GM18505 (cell line): ENCODE data around the gene SLC35F1.

Experiments used
- ATAC-seq: cut with Tn5 transposase; IDR thresholded peaks from one replicate; pipeline ENCODE4 v1.9.1; 2021; ENCODE audit not compliant: unreplicated experiment
- POLR2A ChIP-seq: IDR thresholded peaks from 4 replicates; pipeline ENCODE4 v1.6.1; 2011; ENCODE audit warnings: borderline replicate concordance; ENCODE audit not compliant: insufficient read depth, insufficient read length; ENCODE audit errors: extremely low read depth

Gene SLC35F1

DNA sequence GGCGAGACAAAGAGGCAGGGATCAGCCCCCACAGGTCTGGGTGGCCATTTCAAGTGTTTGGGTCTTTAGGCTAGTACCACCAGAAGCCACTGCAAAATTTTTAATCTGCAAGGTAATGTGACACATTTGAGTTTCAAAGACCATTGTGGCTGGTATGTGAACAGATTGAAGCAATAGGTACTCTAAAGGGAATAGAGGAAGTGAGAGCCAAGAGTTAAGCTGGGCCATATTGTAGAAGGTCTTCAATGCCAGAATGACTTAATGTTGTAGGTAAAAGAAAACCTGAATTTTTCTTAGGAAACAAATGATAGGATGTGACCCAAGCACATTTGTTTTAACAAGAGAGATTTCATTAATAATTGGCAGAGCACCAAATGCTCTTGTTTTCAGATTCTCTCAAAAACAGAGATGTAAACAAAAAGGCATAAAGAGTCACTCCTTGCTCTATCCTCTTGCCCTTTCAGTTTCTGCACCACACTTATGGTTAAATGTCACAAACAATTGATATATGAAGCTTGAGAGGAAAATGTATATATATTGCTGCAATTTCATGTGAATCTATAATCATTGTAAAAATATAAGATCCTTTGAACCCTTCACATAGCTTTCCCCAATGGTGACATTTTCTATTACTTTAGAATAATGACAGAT, 333.9 kb downstream of the SLC35F1 start:
- ATAC-seq = peak; percentile 95
- TF ChIP-seq POLR2A = no peak

- ATAC-seq = no peak
- TF ChIP-seq POLR2A = no peak
These were observed 339.3 kb downstream of the SLC35F1 start for GRCh38 chr6:118246406-118246805.

DNA sequence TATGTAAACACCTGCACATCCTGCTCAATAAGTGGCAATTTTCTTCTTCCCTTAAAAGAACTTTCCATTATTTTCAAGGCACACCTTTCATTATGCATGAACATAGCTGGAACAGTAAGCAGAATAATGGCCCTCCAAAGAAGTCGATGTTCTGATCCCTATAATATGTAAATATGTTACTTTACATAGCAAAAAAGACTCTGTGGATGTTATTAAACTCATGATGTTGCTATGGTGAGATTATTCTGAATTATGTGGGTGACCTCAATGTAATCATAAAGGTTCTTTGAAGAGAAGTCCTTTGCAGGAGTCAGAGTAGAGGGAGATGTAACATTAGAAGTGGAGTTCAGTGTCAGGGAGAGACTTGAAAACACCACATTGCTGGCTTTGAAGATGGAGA, 341.1 kb downstream of the SLC35F1 start:
- no peak for TF ChIP-seq POLR2A
- no peak for ATAC-seq

- ATAC-seq = no peak
- TF ChIP-seq POLR2A = no peak
These were observed 342.6 kb downstream of the SLC35F1 start for GRCh38 chr6:118249680-118250079.

DNA sequence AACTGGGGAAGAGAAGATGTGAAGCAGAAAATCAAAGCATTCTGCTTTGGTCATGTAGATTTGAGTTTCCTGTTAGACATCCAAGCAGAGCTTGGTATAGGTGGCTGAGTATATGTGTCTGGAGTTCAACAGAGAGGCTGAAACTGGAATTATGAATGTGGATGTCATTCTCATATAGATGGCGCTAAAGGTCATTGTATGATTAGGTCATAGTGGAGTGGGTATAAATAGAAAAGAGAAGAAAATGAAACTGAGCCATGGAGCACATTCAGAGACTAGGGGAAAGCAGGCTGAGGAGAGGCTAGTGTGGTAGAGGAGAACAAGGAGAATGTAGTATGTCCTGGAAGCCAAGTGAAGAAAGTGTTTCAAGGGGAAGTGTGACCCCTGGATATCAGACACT, 345.4 kb downstream of the SLC35F1 start:
- ATAC-seq = peak; percentile 75
- no peak for TF ChIP-seq POLR2A

DNA sequence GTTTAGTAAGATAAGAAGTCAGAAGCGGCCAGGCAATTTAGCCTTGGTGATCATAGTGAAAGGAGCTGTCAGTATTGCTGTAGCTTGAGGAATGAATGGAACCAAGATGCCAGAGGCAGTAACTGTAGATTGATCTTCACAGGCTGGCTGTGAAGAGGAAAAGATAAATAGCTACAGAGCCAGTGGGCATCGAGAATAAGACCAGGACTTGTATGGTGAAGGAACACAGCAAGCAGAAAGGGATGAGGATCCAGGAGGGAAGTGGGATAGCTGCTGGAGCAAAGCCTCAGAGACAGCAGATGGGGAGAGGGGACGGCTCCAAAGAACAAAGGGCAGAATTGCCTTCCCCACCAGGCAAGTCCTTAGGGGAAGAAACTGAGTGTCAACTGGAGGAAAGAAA, 346.7 kb downstream of the SLC35F1 start:
- no peak for ATAC-seq

GRCh38 chr6:118260833-118261232, 353.8 kb downstream of the SLC35F1 start:
- no peak for ATAC-seq
- TF ChIP-seq POLR2A = no peak

More for the DNA sequence above, 346.7 kb downstream of the SLC35F1 start:
- TF ChIP-seq POLR2A = no peak

GRCh38 chr6:118263921-118264486, 356.9 kb downstream of the SLC35F1 start:
- no peak for TF ChIP-seq POLR2A
- no peak for ATAC-seq

DNA sequence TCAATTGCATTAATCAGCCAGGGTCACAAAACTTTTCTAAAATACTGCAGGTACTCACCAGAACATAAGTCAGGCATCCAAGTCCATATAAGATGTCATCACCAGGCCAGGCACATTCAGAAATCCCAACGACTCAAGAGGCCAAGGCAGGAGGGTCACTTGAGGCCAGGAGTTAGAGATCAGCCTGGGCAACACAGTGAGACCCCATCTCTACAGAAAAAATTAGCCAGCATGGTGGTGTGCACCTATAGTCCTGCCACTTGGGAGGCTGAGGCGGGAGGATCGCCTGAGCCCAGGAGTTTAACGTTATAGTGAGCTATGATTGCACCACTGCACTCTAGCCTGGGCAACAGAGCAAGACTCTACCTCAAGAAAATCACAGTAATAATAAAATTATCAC, 362.6 kb downstream of the SLC35F1 start:
- TF ChIP-seq POLR2A = no peak
- ATAC-seq = no peak

- TF ChIP-seq POLR2A = no peak
- ATAC-seq = no peak
These were observed 370.6 kb downstream of the SLC35F1 start for GRCh38 chr6:118277631-118278030.

GRCh38 chr6:118280210-118280609, 373.1 kb downstream of the SLC35F1 start:
- ATAC-seq = peak; percentile 99
- TF ChIP-seq POLR2A = no peak

- no peak for ATAC-seq
- no peak for TF ChIP-seq POLR2A
These were observed 374.2 kb downstream of the SLC35F1 start for GRCh38 chr6:118281291-118281690.

DNA sequence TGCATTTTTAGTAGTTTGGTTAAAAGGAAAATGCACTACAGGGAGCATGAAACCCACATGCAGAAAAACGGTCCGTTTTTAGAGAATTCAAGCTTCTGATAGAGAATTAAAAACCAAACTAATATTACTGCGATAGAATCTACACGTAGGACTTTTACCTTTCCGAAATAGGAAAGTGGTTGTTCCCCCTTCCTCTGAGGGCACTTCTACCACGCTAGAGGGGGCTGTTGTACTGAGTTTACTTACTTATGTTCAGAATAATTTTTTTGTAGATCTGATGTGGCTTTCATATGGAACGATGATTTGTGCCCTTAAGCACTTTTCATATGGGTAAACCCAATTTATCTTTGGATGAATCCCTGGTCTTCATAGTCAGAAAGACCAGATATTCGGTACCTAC, 376.7 kb downstream of the SLC35F1 start:
- TF ChIP-seq POLR2A = no peak
- ATAC-seq = no peak

GRCh38 chr6:118284736-118285360, 377.8 kb downstream of the SLC35F1 start:
- no peak for ATAC-seq
- no peak for TF ChIP-seq POLR2A

DNA sequence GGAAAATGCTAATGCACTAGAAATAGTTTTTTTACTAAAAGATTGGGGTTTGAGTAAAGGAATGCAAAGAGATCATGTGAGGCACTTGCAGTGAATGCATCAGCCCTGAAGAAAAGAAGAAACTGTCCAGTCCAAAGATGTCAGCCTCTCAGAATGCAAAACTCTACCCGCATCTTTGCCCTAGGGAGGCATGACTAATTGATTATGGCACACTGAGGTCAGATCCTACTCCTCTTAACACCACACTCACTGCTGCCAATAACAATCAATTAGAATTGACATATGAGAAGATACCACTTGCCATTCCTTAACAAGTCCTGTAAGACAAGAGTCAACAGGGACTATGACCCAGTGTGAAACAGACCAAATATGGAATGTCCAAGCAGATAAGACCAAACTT, 378.7 kb downstream of the SLC35F1 start:
- ATAC-seq = no peak

More for the DNA sequence above, 378.7 kb downstream of the SLC35F1 start:
- TF ChIP-seq POLR2A = no peak
